Heart right ventricle (tissue), 16 donors: Measurements from ENCODE around the gene ACR. TPM values are rescaled to one million over a fixed set of nuclear protein-coding genes. Genes with fewer than 3 reads are reported as not detected.

ENCODE experiments used
- ATAC-seq, 8 donors: fragments of 200-7000 bp; cut with Tn5 transposase; one replicate each; pipeline ENCODE4 v1.9.1; 2020; ENCODE audit warnings: mild to moderate bottlenecking in 8 of 8, moderate library complexity in 8 of 8, moderate number of reproducible peaks in 1 of 8
- DNase-seq, 2 donors: peaks; one replicate each; pipeline ENCODE4 v3.0.0-alpha.2; 2020
- H3K27ac ChIP-seq, 10 donors: fragments of 200-600 bp; sonication (generic) in 2 of 10; one replicate each; pipeline versions ENCODE4 v1.5.0 to v1.8.0; 2020 to 2022; ENCODE audit warnings: mild to moderate bottlenecking in 3 of 10
- H3K27me3 ChIP-seq, 7 donors: fragments of 200-600 bp; one replicate each; pipeline ENCODE4 v1.8.0; 2021 to 2022; ENCODE audit warnings: mild to moderate bottlenecking in 2 of 7
- H3K36me3 ChIP-seq, 9 donors: fragments of 200-600 bp; sonication (generic) in 1 of 9; one replicate each; pipeline versions ENCODE4 v1.5.0 to v1.8.0; 2020 to 2022; ENCODE audit warnings: mild to moderate bottlenecking in 2 of 9
- H3K4me1 ChIP-seq, 9 donors: fragments of 200-600 bp; sonication (generic) in 1 of 9; one replicate each; pipeline versions ENCODE4 v1.5.0 to v1.8.0; 2020 to 2022; ENCODE audit warnings: mild to moderate bottlenecking in 4 of 9
- H3K4me3 ChIP-seq, 10 donors: fragments of 200-600 bp; sonication (generic) in 2 of 10; one replicate each; pipeline versions ENCODE4 v1.5.0 to v1.8.0; 2020 to 2022; ENCODE audit warnings: mild to moderate bottlenecking in 7 of 10, moderate library complexity in 2 of 10
- H3K9me3 ChIP-seq, 11 donors: fragments of 200-600 bp in 10 of 11; sonication (generic) in 2 of 11; one replicate each; pipeline versions ENCODE4 v1.5.0 to v1.8.0; 2013 to 2022; ENCODE audit warnings: mild to moderate bottlenecking in 2 of 11, control low read depth in 1 of 11, moderate library complexity in 1 of 11
- WGBS, 2 donors: extraction: QIAGEN DNeasy Blood & Tissue Kit; methylation state at CpG; one replicate each; pipeline ENCODE4 v1.1.7; 2013; ENCODE audit warnings: inconsistent platforms in 1 of 2; 5-methylcytosine and 5-hydroxymethylcytosine counted together
- intact Hi-C, 10 donors: fragments of 100-400 bp; cut with DNase I; formaldehyde crosslinking; loops; one replicate each; pipeline versions ENCODE4 v1.11.1 to v1.14.2; 2022
- polyA plus RNA-seq, 2 donors: library from polyadenylated mRNA; stranded (reverse); fragments of 200-250 nt; gene quantifications; one replicate each; pipeline ENCODE4 v1.2.3, GENCODE V29; 2013
- total RNA-seq, 10 donors: library from RNA; stranded (reverse); fragmentation: NEBNext Ultra II Directional in 3 of 10; extraction: Animal tissue kit (Norgen Biotek cat#: 25700) in 3 of 10; gene quantifications; one replicate each; pipeline versions ENCODE4 v1.2.1 to v1.2.4, GENCODE V29; 2021 to 2023
- TF ChIP-seq, protein P1 (sequence below), 9 donors: fragments of 200-600 bp; sonication (generic) in 2 of 9; IDR thresholded peaks; one replicate each; pipeline versions ENCODE4 v1.5.0 to v1.8.0; 2021 to 2022; ENCODE audit warnings: antibody characterized with exemption in 9 of 9, mild to moderate bottlenecking in 5 of 9, moderate library complexity in 1 of 9
- donor health status: Arrhythmogenic right ventricular cardiomyopathy.
- donor health status: ischemic (EF 13 %, LVEDD 7.1; RV severe dilation, severe dysfunction).
- donor health status: healthy with polysubstance abuse.
- donor health status: DM: no; HTN: yes; CAD: no.
- donor health status: DM: no; HTN: no; CAD: no.
- donor health status: ischemic (EF 25% LVEDD 6.9; RV normal size, moderate dysfunction).
- donor health status: ischemic (EF 25% LVEDD 5.7; RV mildly dilated, moderate dysfunction).
- donor health status: healthy.
- donor health status: DM: yes; HTN: yes; CAD: no.
- donor health status: Ischemic cardiomyopathy.
- donor health status: ischemic (EF 35%, LVEDD 5.7; RV mildly dilated, moderate dysfunction).
- donor health status: nonischemic (EF 11% LVEDD 7.7; RV severe dilation, severe dysfunction).
- donor health status: DM: yes; HTN: yes; CAD: no.
- donor health status: PGD.
- donor health status: ischemic (EF 29% LVEDD 5.4; RV normal size, mild dysfunction).
- donor health status: nonischemic (EF 23%, LVEDD 6.1; RV moderate dilation, normal function).

ACR gene
- total and polyA plus RNA-seq, 12 donors: 0.13 to 1.1 (median 0.50) TPM; not detected in 1

DNA sequence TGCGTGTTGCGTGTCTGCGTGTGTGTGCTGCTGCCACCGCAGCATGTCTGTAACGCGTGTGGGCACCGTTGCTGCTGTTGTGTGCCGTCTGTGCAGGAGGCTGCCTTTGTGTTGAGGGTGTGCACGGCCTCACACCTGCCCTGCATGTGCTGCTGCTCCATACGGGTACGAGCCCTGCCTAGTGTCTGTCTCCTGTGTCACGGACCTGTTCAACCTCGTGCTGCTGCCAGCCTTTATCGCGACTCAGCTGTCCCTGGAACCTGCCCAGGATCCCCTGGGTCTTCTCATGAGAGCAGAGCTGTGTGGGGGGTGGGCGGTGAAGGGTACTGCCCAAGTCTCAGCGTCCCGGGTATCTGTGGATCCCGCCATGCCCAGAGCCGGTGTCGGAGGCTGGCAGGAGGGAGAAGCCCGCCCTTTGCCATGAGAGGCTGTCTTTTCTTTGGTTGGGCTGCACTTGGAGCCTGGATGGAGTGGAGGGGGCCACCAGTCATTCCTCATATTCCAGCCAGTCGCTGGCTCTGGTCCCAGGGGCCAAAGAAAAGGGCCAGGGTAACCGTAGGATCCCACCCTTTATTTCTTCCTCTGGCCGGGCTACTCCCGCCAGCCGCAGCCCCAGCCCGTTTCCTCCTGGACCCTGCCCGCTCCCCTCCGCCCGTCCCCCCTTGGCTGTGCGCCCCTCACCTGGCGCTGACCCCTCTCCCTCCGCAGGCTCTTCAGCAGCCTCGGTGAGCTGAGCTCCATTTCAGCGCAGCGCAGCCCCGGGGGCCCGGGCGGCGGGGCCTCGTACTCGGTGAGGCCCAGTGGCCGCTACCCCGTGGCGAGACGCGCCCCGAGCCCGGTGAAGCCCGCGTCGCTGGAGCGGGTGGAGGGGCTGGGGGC is 7.8 kb upstream of the ACR start:
- intact Hi-C loops: no loop called here
- Histone ChIP-seq H3K27ac (no peak overlapping the region), H3K4me1 (peaks cover 0 to 83% (median 33%) of the 10 kb centered on the region in 9 donors), H3K9me3 (no peaks in the 10 kb centered on the region), H3K36me3 (peaks cover 0 to 48% (median 0%) of the 10 kb centered on the region in 9 donors), H3K4me3 (no peak overlapping the region), H3K27me3 (peaks cover 0 to 47% (median 24%) of the 10 kb centered on the region in 7 donors)
- DNase-seq (peak in 1 of 2 donors; percentile 3), ATAC-seq (no peak)
- 53 to 55% methylated on average over 52 to 54 of the region's 54 CpGs for WGBS, 2 donors
- TF ChIP-seq, protein P1, sequence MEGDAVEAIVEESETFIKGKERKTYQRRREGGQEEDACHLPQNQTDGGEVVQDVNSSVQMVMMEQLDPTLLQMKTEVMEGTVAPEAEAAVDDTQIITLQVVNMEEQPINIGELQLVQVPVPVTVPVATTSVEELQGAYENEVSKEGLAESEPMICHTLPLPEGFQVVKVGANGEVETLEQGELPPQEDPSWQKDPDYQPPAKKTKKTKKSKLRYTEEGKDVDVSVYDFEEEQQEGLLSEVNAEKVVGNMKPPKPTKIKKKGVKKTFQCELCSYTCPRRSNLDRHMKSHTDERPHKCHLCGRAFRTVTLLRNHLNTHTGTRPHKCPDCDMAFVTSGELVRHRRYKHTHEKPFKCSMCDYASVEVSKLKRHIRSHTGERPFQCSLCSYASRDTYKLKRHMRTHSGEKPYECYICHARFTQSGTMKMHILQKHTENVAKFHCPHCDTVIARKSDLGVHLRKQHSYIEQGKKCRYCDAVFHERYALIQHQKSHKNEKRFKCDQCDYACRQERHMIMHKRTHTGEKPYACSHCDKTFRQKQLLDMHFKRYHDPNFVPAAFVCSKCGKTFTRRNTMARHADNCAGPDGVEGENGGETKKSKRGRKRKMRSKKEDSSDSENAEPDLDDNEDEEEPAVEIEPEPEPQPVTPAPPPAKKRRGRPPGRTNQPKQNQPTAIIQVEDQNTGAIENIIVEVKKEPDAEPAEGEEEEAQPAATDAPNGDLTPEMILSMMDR (IDR thresholded peaks at IDR 0.05): no peak

DNA sequence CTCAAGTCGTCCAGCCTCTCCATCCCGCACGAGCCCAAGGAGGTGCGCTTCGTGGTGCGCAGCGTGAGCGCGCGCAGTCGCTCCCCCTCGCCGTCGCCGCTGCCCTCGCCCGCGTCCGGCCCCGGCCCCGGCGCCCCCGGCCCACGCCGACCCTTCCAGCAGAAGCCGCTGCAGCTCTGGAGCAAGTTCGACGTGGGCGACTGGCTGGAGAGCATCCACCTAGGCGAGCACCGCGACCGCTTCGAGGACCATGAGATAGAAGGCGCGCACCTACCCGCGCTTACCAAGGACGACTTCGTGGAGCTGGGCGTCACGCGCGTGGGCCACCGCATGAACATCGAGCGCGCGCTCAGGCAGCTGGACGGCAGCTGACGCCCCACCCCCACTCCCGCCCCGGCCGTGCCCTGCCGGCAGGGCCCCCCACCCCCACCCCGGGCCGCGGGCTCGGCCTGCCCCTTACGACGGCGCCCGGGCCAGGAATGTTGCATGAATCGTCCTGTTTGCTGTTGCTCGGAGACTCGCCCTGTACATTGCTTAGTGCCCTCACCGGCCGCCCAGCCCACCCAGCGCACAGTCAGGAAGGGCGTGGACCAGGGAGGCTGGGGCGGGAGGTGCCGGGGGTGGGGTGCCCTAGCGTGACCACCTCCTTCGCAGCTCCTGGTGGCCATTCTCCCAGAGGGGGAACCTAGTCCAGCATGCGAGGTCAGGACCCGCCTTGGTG is 6.9 kb upstream of the ACR start:
- TF ChIP-seq, protein P1 (IDR thresholded peaks at IDR 0.05): no peak
- Histone ChIP-seq H3K9me3 (no peaks in the 10 kb centered on the region), H3K4me3 (no peak overlapping the region), H3K27me3 (peaks cover 0 to 51% (median 24%) of the 10 kb centered on the region in 7 donors), H3K36me3 (peaks cover 0 to 40% (median 0%) of the 10 kb centered on the region in 9 donors), H3K4me1 (peaks cover 0 to 74% (median 29%) of the 10 kb centered on the region in 9 donors), H3K27ac (peak overlapping the region in 4 of 10 donors; percentile 16 to 35 (median 30))
- intact Hi-C loops: no loop called here
- ATAC-seq (peak in 7 of 8 donors; percentile 5 to 47 (median 29)), DNase-seq (peak; percentile 14 to 43)
- WGBS, 2 donors: 31 to 39% methylated on average over 76 of the region's 76 CpGs

DNA sequence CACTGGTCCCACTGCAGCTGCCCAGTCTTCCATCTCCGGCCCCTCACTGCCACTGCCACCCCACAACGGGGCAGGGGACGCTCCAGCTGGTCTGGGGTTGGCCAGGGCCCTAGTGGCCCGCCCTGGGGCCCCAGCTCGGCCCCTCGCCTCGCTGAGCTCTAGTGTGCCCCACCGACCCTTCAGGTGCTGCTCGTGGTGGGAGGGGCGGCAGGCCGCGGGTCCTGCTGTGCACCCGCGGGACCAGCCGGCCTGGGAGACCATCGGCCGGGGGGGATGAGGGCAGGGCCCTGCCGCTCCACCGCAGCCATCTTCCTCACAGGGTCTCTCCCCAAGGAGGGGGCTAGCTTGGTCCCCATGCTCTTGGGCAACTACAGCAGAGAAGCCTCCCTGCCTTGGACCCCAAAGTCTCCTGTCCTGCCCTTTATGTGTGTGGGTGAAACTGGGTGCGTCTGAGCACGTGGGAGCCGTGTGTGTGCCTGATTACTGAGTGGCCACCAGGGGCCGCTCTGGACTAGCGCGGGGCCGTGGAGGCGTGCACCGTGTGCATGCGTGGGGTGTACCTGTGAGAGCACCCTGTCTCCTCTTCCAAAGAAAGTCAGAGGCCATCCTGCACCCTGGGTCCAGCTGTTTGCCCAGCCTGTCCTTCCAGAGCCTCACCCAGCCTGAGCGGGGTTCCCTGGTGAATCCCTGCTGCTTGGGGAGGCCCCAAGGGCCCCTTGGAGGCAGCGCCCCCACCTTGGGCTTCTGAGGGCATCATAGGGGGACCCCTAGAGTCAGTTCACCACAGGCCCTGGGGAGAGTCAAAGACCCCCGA is 6.0 kb upstream of the ACR start:
- Histone ChIP-seq H3K4me1 (peaks cover 0 to 65% (median 26%) of the 10 kb centered on the region in 9 donors), H3K9me3 (no peaks in the 10 kb centered on the region), H3K27me3 (peaks cover 0 to 56% (median 24%) of the 10 kb centered on the region in 7 donors), H3K27ac (peak overlapping the region in 2 of 10 donors; percentile 16 to 27), H3K36me3 (peaks cover 0 to 31% (median 0%) of the 10 kb centered on the region in 9 donors), H3K4me3 (no peak overlapping the region)
- 29 to 34% methylated on average over 32 of the region's 32 CpGs for WGBS, 2 donors
- DNase-seq (peak; percentile 22 to 45), ATAC-seq (peak; percentile 41 to 71 (median 64))
- TF ChIP-seq, protein P1 (IDR thresholded peaks at IDR 0.05): peak; percentile 55 to 77 (median 70)
- intact Hi-C loops: no loop called here
